Measurements from ENCODE around the gene IGLL1.
"Not testable (repeated sequence)": the region's sequence is repeated elsewhere in the genome, so short reads cannot be mapped to it uniquely, and the experiment has no call there.

IGLL1 gene

DNA sequence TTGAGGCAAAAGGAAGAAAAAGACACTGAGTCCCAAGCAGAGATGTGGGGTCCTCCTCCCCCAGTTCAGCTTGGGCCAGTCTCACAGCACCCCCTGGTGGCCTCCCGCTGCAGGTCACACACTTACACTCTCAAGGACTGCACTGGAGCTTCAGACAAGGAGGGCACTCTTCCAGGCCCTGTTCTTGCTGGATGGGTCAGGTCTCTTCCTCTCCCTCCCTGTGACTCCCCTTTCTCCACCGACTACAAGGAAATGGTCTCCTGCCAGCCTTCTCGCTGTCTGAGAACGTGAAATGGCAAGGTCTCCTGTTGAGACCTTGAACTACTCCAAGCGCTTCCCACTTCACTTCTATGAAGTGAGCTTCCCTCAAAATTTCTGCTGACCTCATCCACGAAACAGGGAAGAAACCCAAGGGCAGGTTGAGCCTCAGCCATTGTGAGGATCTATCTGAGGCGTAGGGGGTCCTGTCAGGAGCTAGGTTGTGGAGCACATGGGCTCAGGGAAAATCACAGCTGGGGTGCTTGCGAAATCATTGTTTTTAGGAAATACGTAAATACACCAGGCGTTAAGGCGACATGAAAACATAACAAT lies 11.2 kb upstream of the IGLL1 start:
- no peak for DNase-seq

GRCh38 chr22:23583836-23584235 lies 3.7 kb upstream of the IGLL1 start:
- no peak for DNase-seq

DNA sequence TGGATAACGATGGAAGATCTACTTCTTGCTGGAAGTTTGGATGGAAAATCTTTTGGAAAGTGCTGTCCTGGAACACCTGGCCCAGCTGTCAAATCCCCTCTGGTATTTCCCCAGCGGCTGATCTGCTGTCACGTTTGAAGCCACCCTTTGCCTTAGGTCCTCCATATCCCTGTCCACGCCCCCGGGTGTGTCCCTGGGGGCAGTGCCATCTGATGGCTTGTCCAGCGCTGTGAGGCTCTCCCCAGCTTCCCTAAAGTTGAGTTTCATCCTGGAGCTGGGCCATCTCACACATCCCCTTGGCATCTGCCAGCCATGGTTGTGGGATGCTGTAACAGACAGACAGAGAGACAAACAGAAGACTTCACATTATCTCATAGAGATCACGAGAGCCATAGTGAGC lies 3.1 kb upstream of the IGLL1 start:
- no peak for DNase-seq

GRCh38 chr22:23581260-23581650 lies 1.2 kb upstream of the IGLL1 start:
- DNase-seq: no peak

DNA sequence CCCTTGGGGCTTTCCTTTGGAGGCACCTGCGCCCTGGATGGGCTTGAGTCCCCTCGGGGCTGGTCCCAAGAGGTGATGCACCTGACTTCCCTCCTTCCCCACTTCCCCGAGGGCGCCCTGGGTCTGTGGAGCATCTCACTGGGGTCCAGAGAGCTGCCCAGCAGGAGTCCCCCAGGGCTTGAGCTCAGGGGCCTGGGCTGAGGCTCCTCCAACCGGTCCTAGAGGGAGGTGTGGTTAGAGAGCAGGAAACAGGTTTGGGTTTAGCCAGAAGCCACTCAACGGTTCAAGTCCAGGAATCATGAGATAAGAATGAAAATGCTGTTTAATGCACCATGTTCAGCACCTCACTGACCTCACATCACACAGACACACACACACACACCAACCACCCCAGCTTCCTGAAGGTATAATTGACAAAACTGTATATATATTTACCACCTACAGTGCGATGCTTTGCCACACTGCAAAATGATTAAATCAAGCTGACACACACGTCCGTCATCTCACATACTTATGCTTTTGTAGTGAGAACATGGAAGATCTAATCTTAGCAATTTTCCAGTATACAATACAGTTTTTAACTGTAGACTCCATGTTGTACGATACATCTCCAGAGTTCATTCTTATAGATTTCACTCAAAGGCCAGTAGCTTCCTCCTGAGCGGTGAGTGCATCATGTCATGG lies 628 bp upstream of the IGLL1 start:
- DNase-seq: no peak

DNA sequence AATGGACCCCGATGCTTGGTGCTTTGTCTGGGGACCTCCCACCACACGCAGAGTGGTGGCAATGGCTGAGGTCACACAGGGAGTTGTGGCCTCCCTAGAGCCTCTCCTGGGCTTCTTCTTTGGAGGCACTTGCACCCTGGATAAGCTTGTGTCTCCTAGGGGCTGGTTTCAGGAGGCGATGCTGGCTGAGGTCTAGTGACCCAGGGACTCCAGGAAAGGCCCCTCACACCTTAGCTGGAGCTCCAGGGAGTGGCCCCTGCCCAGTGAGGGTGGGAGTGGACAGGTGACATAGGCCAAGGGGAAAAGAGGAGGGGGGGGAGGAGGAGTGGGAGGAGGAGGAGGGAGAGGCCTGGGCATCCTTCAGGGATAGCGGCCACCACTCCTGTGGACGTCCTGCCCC lies 810 bp downstream of the IGLL1 start:
- DNase-seq: no peak

DNA sequence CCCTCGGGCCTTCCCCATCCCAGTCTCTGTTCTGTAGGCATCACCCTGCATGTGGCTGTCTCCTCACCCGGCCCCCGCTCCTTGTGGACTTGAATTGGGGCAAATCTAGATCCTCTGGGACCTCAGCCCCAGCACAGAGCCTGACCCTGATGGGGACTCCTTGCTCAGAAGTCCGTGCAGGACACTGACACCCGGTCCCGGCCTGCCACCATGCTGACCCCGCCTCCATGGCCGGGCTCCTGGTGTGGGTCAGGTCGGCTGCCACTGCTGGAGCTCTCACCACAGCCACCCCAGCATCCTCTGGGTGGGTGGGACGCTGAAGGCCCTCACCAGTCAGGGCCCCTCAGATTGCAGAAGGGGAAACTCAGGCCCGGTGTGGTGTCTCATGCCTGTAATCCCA lies 1.8 kb downstream of the IGLL1 start:
- no peak for DNase-seq

GRCh38 chr22:23576681-23577080 lies 3.4 kb downstream of the IGLL1 start:
- DNase-seq: no peak

GRCh38 chr22:23575601-23576000 lies 4.5 kb downstream of the IGLL1 start:
- DNase-seq: no peak

DNA sequence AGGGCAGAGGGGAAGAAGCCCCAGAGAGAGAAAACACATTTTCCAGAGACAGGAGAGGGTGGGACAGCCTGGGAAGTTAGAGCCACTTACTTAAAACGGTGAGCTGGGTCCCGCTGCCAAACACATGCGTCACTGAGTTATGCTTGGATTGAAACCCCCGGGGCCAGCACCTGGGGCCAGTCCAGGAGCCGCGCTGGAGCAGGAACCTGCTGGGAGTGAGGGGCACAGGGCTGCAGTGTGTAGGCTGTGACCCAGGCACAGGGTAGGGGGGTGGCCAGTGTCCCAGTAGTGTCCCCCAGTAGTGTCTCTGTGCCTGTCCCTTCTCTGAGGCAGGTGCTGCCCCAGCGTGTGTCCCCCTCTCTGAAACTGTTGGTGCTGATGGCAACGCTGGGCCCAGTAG lies 5.2 kb downstream of the IGLL1 start:
- DNase-seq: no peak

GRCh38 chr22:23574371-23574811 lies 5.7 kb downstream of the IGLL1 start:
- no peak for DNase-seq

- DNase-seq: not testable (repeated sequence)
These were observed 6.3 kb downstream of the IGLL1 start for GRCh38 chr22:23573701-23574235.

DNA sequence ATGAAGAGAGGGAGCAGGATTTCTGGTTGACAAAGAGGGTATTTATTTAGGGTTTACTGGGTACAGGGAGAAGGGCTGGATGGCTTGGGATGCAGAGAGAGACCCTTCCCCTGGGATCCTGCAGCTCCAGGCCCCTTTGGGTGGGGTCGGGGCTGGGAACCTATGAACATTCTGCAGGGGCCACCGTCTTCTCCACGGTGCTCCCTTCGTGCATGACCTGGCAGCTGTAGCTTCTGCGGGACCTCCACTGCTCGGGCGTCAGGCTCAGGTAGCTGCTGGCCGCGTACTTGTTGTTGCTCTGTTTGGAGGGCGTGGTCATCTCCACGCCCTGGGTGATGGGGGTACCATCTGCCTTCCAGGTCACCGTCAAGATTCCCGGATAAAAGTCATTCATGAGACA lies 7.0 kb downstream of the IGLL1 start:
- DNase-seq: not testable (repeated sequence)

DNA sequence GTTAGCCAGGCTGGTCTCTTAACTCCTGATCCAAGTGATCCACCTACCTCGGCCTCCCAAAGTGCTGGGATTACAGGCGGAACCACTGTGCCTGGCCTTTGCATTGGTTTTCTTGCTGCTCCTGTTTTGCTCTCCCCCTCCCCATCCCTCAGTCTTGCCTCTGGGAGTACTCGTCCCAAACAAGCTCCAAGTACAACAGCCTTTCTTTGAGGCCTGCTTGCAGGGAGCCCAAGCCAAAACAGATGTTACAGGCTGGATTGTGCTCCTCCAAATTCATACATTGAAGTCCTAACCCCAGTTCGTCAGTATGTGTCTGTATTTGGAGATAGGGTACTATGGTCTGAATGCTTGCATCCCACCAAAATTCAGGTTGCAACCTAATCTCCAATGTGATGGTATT lies 8.6 kb downstream of the IGLL1 start:
- DNase-seq: no peak

DNA sequence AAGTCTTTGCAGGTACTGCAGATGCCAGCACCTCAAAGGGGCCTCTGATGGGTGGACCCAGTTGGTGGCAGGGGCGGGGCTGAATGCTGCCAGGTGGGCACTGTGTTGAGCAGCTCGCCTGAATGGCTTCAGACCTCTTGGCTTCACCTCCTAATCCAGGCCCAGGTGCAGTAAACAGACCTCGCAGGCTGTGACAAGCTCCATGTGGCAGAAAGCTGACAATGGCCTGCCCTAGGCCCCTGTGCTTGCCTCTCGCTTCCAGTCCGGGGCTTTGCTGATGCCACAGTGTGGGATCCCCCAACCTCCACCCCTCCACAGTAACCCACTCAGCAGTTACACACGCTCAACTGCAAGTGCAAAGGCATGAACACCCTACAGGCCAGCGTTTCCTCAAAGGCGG lies 9.4 kb downstream of the IGLL1 start:
- DNase-seq: peak; percentile 26

DNA sequence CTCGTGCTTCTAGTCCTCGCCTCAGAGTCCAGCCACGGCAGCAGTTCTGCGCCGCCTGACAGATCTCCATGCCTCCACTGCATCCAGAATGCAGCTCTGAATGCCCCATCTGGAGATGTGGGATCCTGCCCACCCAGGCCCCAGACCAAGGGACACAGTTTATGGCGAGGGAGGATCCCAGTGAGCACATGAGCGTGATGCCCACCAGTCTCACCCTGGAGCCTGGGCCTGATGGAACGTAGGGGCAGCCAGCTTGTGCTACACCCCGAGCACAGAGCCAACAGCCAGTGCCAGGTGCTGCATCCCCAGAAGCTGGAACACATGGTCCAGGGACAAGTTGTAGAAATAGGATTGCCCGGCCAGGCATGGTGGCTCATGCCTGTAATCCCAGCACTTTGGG lies 10.4 kb downstream of the IGLL1 start:
- no peak for DNase-seq

DNA sequence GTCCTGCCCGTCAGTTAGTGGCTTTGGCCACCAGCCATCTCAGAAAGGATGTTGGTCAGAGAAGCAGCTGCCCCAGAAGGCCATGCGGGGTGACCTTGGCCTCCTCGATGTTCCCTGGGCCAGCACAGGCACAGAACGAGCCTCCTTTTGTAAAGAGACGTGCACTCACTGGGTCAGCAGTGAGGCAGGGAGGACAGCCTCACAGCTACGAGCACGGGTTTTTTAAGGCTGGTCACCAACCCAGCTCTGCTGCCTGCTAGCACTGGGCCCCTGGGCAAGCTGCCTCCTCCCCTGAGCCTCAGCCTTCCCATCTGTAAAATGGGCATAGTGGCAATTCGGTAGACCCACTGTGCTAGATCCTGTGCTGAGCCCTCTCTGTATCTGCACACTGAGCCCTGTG lies 10.8 kb downstream of the IGLL1 start:
- no peak for DNase-seq

DNA sequence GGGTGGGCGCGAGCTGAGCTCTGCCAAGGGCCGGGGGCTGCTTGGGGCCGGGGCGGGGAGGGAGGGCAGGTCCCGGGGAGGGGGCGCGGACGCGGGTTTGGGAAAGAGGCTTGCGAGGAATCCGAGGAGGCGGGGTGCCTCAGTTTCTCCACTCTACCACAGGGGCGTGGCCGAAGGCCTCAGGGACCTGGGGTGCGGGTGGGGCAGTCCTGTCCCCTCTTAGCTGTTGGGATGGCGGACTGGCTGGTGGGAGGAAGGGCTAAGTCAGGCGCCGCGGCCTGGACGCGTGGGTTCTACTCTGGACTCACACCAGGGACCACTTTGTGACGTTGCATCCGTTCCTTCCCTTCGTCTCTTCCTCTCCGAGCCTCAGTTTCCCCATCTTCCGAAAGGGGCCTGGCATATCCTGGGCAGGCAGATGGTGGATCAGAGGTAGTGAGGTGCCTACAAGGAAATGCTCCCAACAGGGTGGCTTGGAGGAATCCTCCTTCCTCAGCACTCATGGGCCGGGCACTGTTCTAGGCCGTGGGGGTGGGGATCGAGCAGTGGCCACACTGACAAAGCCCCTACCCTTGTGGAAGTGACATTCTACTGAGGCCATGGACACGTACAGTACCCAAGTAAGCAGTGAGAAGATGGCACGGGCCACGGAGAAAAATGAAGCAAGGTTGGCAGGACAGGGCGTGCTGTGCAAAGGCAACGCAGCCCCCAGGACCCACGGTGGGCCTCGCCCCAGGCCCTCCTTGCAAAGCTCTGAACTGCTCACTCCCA lies 13.2 kb downstream of the IGLL1 start:
- DNase-seq: no peak

GRCh38 chr22:23565915-23566704 lies 14.0 kb downstream of the IGLL1 start:
- DNase-seq: no peak

- no peak for DNase-seq
These were observed 14.7 kb downstream of the IGLL1 start for GRCh38 chr22:23565305-23565914.

DNA sequence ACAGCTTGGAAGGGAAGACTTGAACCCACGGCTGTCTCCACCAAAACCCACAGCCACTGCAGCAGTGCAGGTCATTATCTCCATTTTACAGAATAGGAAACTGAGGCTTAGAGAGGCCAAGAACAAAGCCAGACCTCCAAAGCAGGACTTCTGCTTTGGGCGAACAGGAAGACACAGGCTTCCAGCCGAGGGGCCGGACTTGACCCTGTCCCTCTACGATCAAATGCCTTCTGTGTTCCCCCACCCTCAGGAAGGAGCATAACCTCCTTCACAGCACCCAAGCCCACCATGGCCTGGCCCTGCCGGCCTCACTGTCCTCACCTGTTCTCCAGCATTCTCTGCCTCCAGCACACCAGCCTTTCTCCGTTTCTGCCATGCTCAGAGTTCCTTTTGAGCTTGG lies 15.8 kb downstream of the IGLL1 start:
- no peak for DNase-seq

- DNase-seq: no peak
These were observed 17.0 kb downstream of the IGLL1 start for GRCh38 chr22:23563111-23563510.

- no peak for DNase-seq
These were observed 17.9 kb downstream of the IGLL1 start for GRCh38 chr22:23562186-23562585.
